NCI-H128 (cell line): ENCODE measurements around the gene BICRAL.
"Not testable (repeated sequence)": the region's sequence is repeated elsewhere in the genome, so short reads cannot be mapped to it uniquely, and the experiment has no call there.

Source experiments
- DNase-seq: peaks from one replicate; lab custom pipeline; 2025; ENCODE audit not compliant: unreplicated experiment; lab: John Stamatoyannopoulos, UW

BICRAL gene

DNA sequence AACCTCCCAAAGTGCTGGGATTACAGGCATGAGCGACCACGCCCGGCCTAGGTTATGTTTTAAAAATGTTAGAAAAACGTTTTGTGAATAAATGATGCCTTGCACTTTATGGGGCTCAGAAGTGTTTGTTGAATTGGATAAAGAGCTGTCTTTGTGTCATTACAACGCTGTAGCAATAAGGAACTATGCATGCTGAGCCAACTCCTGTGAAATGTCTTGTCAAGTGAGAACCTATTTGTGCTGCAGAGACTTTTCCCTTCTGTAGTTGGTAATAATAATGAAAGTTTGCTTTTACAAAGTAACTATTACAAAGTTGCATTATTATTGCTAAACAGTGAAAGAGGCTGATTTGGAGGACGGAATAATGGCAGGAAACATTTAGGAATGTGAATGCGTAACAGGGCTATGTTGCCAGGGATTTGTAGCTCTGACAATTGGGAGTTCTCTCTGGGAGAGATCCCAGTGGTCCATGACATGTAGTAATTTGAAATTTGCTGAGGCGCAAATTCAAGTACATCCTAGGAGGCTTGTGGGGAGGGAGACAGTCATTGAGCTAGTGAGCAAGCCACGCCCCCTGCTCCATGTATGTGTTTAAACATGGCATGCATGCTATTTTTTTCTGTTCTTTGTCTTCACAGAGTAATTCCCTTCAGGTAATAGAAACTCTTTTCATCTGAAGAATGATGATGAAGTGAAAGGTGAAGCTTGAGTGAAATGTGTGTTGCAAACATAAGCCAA, 16.8 kb upstream of the BICRAL start:
- no peak for DNase-seq

- no peak for DNase-seq
Measured at GRCh38 chr6:42766163-42766670, 15.6 kb upstream of the BICRAL start.

DNA sequence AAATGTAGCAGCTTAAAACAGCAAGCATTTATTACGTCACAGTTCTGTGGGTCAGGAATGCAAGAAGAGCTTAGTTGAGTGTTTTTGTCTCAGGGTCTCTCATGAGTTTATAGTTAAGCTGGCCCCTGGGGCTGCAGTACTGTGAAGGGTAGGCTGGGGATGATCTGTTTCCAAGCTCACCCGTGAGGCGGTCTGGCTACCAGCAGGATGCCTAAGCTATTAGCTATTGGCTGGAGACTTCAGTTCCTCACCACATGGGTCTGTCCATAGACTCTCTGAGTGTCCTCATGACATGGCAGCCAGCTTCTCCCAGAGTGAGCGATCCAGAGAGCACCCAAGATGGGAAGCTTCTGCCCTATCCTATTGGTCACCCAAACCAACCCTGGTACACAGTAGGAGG, 12.8 kb upstream of the BICRAL start:
- DNase-seq = no peak

DNA sequence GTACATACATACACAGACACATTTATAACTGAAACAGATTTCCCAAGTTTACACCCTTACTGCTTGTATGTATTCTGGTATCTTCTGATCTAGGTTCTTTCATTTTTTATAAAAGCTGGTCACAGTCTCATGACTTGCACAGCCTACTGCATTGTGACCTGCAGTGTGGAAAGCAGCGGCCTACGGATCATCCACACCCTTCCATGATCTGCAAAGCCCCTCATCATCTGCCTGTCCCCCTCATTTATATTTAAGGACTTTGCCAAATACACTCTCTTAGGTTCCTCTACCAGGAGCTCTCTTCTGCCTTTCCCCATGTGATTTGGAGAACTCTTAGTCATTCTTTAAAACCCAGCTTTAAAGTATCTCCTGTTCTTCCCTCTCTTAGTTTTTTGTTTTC, 12.0 kb upstream of the BICRAL start:
- DNase-seq = no peak

DNA sequence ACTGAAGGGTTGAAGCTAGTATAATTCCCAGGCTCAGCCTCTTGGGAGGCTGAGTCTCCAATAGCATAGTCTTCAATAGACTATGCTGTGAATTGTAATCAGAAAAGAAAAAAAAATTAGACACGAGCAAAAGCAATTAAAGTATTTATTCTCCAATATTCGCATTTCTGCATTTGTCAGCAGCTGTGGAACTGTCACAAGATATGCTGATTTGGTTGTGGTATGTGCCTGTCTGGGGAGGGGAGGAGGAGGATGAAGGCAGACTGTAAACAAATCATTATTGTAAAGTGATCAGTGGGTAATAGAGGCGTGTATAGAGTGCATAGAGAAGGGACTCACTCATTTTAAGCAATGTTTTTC, 10.1 kb upstream of the BICRAL start:
- no peak for DNase-seq

DNA sequence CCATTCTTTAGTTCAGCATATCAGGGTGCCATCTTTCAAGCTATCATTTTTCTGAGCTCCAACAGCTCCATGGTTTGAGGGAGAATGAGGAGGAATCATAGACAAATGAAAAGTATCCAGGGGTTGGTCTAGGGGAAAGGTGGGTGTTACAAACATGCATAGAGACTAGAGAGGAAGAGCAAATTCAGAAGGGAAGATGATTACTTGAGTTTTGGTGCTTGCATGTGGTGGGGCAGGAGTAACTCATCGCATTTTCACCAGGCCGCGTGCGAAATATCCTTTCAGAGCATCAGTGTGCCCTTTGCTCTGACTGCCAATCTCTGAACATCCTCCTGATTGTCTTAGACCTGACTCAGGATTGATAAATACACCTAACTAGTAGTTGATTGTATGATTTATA, 7.7 kb upstream of the BICRAL start:
- no peak for DNase-seq

DNA sequence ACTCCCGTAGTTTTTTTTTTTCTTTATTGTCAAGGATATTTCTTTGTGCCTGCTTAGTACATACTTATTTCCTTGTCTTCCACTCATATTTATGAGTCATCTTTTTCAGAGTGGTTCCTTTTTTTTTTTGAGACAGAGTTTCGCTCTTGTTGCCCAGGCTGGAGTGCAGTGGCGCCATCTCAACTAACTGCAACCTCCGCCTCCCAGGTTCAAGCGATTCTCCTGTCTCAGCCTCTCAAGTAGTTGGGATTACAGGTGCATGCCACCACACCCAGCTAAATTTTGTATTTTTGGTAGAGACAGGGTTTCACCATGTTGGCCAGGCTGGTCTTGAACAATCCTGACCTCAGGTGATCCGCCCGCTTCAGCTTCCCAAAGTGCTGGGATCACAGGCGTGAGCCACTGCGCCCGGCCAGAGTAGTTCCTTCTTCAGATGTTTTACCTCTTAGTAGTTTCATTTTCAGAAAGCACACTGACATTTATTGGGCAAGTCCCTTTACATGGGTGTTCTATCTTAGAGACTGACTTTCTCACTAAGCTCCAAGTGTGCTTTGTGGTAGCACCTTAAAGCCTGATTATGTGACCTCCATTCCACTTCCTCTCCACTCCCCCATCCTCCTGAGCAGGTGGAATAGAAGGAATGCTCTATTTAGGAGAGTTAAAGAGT, 6.9 kb upstream of the BICRAL start:
- not testable (repeated sequence) for DNase-seq

GRCh38 chr6:42777126-42777822, 4.6 kb upstream of the BICRAL start:
- DNase-seq = no peak

GRCh38 chr6:42778122-42778521, 3.7 kb upstream of the BICRAL start:
- DNase-seq = no peak

DNA sequence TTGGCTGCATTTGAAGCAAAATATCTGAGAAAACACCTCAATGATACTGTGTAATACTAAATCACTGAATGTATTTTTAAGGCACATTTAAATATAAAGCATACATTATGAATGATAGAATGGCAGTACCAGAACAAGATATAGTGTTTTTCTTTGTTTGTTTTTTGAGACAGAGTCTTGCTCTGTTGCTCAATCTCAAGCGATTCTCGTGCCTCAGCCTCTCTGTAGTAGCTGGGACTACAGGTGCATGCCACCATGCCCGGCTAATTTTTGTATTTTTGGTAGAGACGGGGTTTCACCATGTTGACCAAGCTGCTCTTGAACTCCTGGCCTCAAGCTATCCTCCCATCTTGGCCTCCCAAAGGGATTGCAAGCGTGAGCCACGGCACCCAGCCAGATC, 2.3 kb upstream of the BICRAL start:
- DNase-seq = no peak

- no peak for DNase-seq
Measured at GRCh38 chr6:42781546-42781795, 381 bp upstream of the BICRAL start.

GRCh38 chr6:42782689-42783176, 881 bp downstream of the BICRAL start:
- DNase-seq = peak; percentile 39

- DNase-seq = peak; percentile 21
Measured at GRCh38 chr6:42783177-42783875, 1.5 kb downstream of the BICRAL start.

DNA sequence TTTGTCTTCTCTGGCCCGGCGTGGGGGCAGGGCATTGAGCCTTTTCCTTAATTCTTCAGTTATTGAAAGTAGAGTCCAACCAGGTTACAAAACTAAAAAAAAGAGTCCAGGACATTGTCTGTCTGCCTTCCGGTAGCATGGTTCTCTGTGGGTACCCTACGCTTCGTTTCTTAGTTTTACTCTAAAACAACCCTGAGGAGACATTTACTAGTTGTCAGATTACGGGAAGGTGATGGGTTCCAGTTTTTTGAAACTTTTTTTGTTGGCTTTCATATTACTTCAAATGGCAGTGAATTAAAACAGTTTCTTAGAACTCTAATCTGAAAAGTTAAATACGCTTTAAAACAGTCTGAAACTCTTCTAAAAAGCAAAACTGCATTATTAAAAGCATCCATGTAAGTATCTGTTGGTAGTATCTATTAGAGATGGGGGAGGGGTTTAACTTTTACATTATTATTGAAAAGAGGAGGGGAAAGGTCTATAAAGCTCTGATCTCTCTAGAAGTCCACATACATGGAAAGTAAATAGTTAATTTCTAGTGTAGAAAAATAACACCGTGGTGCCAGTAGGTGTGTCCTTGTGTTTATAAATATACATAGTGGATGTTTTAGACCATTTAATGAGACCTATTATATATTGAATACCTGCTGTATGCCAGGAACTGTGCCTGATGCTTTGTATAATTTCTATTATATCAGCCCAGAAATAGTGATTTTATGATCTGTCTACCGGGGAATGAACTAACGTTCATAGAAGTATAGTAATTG, 2.2 kb downstream of the BICRAL start:
- DNase-seq = no peak

DNA sequence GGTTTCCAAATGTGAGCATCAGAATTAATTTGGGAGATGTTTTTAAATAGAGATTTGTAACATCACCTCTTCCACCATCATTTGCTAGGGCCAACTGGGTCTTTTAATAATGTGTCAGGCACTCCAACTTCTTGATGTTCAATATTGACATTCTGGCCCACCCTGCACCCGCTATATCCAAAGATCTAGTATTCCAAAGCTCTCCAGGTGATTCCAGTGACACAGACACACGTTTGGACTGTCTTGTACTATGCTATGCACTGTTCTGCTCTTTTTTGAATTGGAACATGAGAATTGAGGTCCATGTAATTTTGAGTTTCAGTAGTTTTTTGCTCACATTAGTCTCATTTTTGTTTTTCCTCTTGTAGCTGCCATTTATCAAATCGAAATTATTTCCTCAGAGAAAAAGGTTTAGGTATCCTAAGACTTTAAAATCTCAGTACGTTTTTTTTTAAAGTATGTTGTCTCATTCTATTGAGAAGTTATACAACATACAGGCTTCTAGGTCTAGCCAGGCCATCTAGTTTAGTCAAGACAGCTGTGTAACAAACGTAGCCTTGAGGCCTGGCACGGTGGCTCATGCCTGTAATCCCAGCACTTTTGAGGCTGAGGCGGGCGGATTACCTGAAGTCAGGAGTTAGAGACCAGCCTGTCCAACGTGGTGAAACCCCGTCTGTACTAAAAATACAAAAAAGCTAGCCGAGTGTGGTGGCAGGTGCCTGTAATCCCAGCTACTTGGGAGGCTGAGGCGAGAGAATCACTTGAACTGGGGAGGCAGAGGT, 3.1 kb downstream of the BICRAL start:
- DNase-seq = no peak

DNA sequence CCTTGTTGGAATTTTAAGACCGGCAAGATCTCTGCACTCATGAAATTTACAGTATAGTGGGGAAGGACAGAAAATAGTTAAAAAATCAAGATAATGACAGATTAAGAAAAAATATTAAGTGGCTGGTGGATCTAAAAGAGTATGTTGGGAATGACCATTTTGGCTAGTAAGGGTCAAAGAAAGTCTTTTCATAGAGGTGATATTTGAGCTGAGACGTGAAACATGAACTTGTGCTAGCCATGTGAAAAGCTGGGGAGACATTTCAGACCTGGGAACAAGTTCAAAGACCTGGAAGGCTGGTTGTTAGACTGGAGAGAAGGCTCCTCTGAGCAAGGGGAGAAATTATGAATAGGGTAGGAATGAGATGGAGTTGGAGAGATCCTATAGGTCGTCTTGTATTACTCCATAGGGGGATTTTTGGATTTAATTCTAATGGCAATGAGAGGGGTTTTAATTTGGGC, 4.7 kb downstream of the BICRAL start:
- DNase-seq = no peak

- peak; percentile 9 for DNase-seq
Measured at GRCh38 chr6:42787063-42787472, 5.2 kb downstream of the BICRAL start.

- no peak for DNase-seq
Measured at GRCh38 chr6:42788671-42789070, 6.8 kb downstream of the BICRAL start.

GRCh38 chr6:42790549-42791181, 8.8 kb downstream of the BICRAL start:
- DNase-seq = no peak
